Brain microvascular endothelial cell (primary cell): ENCODE measurements around the gene TGFA.

Source experiments
- DNase-seq: peaks from one replicate; pipeline ENCODE4 v3.0.0-alpha.2; 2020
- H3K27ac ChIP-seq: fragments of 250-450 bp; sonication (Bioruptor Pico); 2 replicates; pipeline ENCODE4 v1.5.1; 2020; ENCODE audit warnings: mild to moderate bottlenecking, moderate library complexity
- H3K27me3 ChIP-seq: fragments of 250-450 bp; sonication (Bioruptor Pico); replicated peaks from 2 replicates; pipeline ENCODE4 v1.5.1; 2020; ENCODE audit warnings: mild to moderate bottlenecking
- H3K36me3 ChIP-seq: fragments of 250-450 bp; sonication (Bioruptor Pico); replicated peaks from 2 replicates; pipeline ENCODE4 v1.5.1; 2020; ENCODE audit warnings: mild to moderate bottlenecking
- H3K4me3 ChIP-seq: 2 replicates; pipeline ENCODE4 v1.5.1; 2011; ENCODE audit warnings: low read depth, mild to moderate bottlenecking, control low read depth, low read length, moderate library complexity
- in situ Hi-C: cut with HindIII; loops from 2 replicates; pipeline ENCODE4 v1.10.0; 2017; ENCODE audit warnings: low sequenced_read_pairs, low pct_ligation_motif_present
- TF ChIP-seq, protein P1 (sequence below): IDR thresholded peaks from 2 replicates; pipeline ENCODE4 v1.5.1; 2011; ENCODE audit warnings: low read depth, mild to moderate bottlenecking, moderate library complexity, low read length, control low read depth, inconsistent platforms; ENCODE audit errors: missing control alignments

The TGFA gene

DNA sequence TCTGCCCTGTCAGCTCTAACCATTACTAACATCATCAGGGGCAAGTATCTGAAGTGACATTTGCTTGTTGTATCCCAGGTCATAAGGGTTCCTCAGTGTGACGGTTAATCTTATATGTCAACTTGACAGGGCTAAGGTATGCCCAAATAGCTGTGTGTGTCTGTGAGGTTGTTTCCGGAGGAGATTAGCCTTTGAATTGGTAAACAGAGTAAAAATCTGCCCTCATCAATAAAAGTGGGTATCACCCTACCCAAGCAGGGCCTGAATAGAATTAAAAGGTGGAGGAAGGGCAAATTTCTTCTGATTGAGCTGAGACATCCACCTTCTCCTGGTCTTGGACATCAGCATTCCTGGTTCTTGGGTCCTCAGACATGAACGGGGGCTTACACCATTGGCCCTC lies 12.8 kb upstream of the TGFA start:
- TF ChIP-seq, protein P1, sequence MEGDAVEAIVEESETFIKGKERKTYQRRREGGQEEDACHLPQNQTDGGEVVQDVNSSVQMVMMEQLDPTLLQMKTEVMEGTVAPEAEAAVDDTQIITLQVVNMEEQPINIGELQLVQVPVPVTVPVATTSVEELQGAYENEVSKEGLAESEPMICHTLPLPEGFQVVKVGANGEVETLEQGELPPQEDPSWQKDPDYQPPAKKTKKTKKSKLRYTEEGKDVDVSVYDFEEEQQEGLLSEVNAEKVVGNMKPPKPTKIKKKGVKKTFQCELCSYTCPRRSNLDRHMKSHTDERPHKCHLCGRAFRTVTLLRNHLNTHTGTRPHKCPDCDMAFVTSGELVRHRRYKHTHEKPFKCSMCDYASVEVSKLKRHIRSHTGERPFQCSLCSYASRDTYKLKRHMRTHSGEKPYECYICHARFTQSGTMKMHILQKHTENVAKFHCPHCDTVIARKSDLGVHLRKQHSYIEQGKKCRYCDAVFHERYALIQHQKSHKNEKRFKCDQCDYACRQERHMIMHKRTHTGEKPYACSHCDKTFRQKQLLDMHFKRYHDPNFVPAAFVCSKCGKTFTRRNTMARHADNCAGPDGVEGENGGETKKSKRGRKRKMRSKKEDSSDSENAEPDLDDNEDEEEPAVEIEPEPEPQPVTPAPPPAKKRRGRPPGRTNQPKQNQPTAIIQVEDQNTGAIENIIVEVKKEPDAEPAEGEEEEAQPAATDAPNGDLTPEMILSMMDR = no peak
- H3K4me3 ChIP-seq = no peak overlapping the region
- H3K27me3 ChIP-seq = no peaks in the 10 kb centered on the region
- in situ Hi-C loops = no loop called here
- H3K27ac ChIP-seq = no peak overlapping the region
- H3K36me3 ChIP-seq = no peaks in the 10 kb centered on the region
- no peak for DNase-seq

DNA sequence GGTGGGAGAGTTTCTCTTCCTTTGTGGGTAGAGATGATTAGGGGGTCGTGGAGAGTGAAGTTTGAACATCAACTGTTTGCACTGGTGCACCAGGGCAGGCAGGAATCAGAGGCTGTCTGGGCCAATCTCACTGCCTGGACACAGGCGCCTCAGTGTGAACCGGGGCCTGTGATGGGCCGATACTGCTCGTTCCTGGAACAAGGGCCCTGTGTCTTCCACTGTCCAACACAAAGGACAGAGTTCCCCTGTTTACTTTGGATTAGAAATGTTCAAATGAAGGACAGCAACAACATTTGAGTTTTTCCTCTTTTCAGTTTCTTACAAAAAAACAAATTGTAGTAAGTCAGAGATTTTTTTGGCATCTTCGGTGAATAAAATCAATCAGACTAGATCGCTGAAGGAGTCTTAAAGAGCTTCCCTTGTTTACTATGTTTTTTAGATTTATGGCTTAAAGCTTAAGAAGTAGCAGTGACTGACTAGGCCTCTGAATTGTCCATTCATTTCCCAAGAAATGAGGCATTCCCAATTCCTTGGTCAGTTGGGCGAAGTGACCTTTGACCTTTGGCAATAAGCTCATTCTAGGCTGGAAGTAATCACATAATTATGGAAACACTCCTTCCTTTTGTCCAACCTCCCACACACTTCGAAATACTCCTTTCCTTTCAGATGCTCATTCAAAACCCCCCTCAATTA lies 11.6 kb upstream of the TGFA start:
- TF ChIP-seq, protein P1 = no peak
- H3K27ac ChIP-seq = no peak overlapping the region
- no peak for DNase-seq
- no peak overlapping the region for H3K4me3 ChIP-seq
- H3K27me3 ChIP-seq = no peaks in the 10 kb centered on the region
- in situ Hi-C loops = no loop called here
- no peaks in the 10 kb centered on the region for H3K36me3 ChIP-seq

DNA sequence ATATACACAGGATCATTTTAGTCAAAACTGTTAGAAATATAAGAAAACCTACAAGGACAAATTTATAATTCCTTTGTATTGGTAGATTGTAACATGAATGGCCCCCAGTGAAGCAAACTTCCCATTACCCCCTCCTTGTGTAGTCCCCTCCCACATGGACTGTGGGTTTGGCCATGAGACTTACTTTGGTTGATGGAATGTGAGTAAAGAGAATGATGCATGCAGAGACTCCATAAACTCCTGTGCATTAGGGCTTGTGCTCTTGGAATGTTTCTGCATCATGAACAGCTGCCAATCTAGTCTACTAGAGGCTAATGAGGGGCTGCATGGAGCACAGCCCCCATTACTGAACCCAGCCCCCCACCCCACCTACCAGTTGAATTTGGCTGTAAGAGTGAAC lies 8.3 kb upstream of the TGFA start:
- Histone ChIP-seq H3K36me3 (no peaks in the 10 kb centered on the region), H3K27me3 (no peaks in the 10 kb centered on the region), H3K27ac (no peak overlapping the region), H3K4me3 (no peak overlapping the region)
- no peak for DNase-seq
- TF ChIP-seq, protein P1 = no peak
- in situ Hi-C loops = no loop called here

DNA sequence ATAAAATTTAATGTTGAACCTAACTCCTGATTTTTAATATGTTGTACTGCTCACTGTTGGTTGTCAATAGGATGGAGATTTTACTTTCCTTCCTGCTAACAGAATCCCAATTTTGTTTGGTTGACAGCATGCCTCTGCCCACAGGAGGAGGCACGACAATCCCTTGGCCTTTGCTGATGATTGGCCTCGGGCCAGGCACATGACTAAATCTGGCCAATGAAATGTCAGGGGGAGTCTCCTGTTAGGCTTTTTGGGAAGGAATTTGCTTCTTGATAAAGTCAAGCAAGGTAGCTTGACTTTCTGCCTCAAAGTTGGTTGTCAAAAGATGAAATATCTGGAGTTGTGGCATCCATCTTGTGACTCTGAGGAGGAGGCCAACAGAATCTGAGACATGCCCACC lies 6.8 kb upstream of the TGFA start:
- Histone ChIP-seq H3K27ac (no peak overlapping the region), H3K36me3 (no peaks in the 10 kb centered on the region), H3K4me3 (no peak overlapping the region), H3K27me3 (no peaks in the 10 kb centered on the region)
- in situ Hi-C loops = no loop called here
- DNase-seq = no peak
- TF ChIP-seq, protein P1 = no peak

DNA sequence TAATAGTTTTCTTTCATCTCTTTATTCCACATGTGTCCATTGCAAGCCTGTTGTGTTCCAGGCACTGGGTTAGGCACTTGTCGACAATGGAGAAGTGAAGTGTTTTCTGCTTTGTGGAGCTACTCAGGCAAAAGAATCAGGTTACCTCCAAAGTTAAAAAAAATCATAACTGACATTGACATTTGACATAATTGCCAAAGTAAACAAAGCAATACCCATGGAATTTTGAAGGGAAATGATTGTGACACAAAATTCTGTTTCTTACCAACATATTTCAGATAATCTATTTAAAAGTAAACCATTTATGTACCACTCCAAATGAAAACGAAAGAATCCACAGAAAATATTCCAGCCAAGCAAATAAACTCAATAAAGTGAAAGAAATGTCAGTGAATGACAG lies 6.4 kb upstream of the TGFA start:
- H3K27ac ChIP-seq = no peak overlapping the region
- peaks cover 2% of the 10 kb centered on the region for H3K27me3 ChIP-seq
- in situ Hi-C loops = no loop called here
- TF ChIP-seq, protein P1 = no peak
- no peak for DNase-seq
- H3K36me3 ChIP-seq = no peaks in the 10 kb centered on the region
- H3K4me3 ChIP-seq = no peak overlapping the region
